Right lobe of liver (tissue), 6 donors: ENCODE data around the gene ADAM20. TPM values are rescaled to one million over a fixed set of nuclear protein-coding genes. Genes with fewer than 3 reads are reported as not detected.
A peak's percentile ranks its signal among the peaks of the same experiment; 100 is the strongest.

Source experiments
- ATAC-seq, 4 donors: fragments of 200-7000 bp; cut with Tn5 transposase; one replicate each; pipeline ENCODE4 v1.9.1; 2020; ENCODE audit warnings: mild to moderate bottlenecking in 4 of 4, moderate library complexity in 4 of 4
- DNase-seq, 3 donors: peaks; one replicate each; pipeline ENCODE4 v3.0.0-alpha.2; 2020
- H3K27ac ChIP-seq, 3 donors: fragments of 200-600 bp; one replicate each; pipeline ENCODE4 v1.8.0; 2022
- H3K27me3 ChIP-seq, 2 donors: fragments of 200-600 bp; one replicate each; pipeline ENCODE4 v1.8.0; 2022
- H3K36me3 ChIP-seq, 4 donors: fragments of 200-600 bp; sonication (generic) in 1 of 4; one replicate each; pipeline versions ENCODE4 v1.5.1 to v1.8.0; 2017 to 2022; ENCODE audit warnings: control low read depth in 1 of 4
- H3K4me1 ChIP-seq, 4 donors: fragments of 200-600 bp; sonication (generic) in 1 of 4; one replicate each; pipeline versions ENCODE4 v1.5.1 to v1.8.0; 2017 to 2022; ENCODE audit warnings: control low read depth in 1 of 4
- H3K4me3 ChIP-seq, 3 donors: fragments of 200-600 bp; one replicate each; pipeline ENCODE4 v1.8.0; 2022
- H3K9me3 ChIP-seq, 4 donors: fragments of 200-600 bp; sonication (generic) in 1 of 4; one replicate each; pipeline versions ENCODE4 v1.5.1 to v1.8.0; 2017 to 2022; ENCODE audit warnings: control low read depth in 1 of 4
- POLR2A ChIP-seq: fragments of 450-650 bp; IDR thresholded peaks from one replicate; pipeline ENCODE4 v1.6.1; 2017; ENCODE audit warnings: antibody characterized with exemption, mild to moderate bottlenecking
- WGBS: methylation state at CpG from one replicate; pipeline ENCODE4 v1.1.6; 2018; ENCODE audit warnings: low coverage, low lambda C conversion rate; ENCODE audit not compliant: insufficient coverage; ENCODE audit errors: missing lambda C conversion rate; 5-methylcytosine and 5-hydroxymethylcytosine counted together
- intact Hi-C, 2 donors: fragments of 100-400 bp; cut with DNase I; formaldehyde crosslinking; loops; one replicate each; pipeline versions ENCODE4 v1.11.2 to v1.14.1; 2022
- long read RNA-seq: library from polyadenylated mRNA; unstranded; transcript quantifications from one replicate; pipeline ENCODE4 v2.0.0, GENCODE V29; 2019
- total RNA-seq, 6 experiments: library from RNA; depleted of rRNA in 2 of 6; stranded (reverse); fragments of >200 nt in 2 of 6; fragmentation: NEBNext Ultra II Directional in 3 of 6; extraction: Animal tissue kit (Norgen Biotek cat#: 25700) in 3 of 6; gene quantifications; one replicate each; pipeline versions ENCODE4 v1.1.0 to v1.2.4, GENCODE V29; 2016 to 2023
- TF ChIP-seq, protein P1 (sequence below), 4 donors: fragments of 200-600 bp in 3 of 4; fragments of 450-650 bp in 1 of 4; IDR thresholded peaks; one replicate each; pipeline versions ENCODE4 v1.5.1 to v1.8.0; 2016 to 2022; ENCODE audit warnings: antibody characterized with exemption in 4 of 4, mild to moderate bottlenecking in 2 of 4
- donor health status: DM: no; HTN: yes; CAD: no.
- donor health status: DM: no; HTN: no; CAD: no.
- donor health status: DM: no; HTN: no; CAD: no.
- donor health status: DM: no; HTN: yes; CAD: no.
- donor health status: DM: no; HTN: yes; CAD: no.

ADAM20 gene
- total RNA-seq: 1 to 10 TPM in 2 of 6 experiments, under 1 TPM in 4; 0.35 to 2.0 (median 0.70) TPM
- long read RNA-seq: 0 reads

DNA sequence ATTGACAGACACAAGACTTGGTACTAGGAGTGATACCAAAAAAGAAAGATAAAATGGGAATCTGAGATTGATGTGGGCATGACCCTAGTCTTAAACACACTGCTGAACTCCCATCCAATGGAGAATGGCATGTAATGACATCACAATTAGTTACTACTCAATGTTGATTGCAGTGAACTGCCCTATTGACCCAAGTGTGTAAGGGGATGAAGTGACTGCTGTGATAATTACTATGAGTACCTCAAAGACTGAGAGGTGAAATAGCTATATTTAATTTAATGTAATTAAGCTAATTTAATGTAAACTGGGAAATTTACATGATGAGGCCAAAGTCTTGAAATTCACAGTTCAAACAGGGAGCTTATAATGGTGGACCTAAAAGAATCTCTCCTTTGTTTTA, at the start of gene ADAM20:
TSS of gene ADAM20 (minus strand) at position 101 of the 400 bp plus-strand sequence. CDS start 10,247 bp downstream, outside the sequence.
- Histone ChIP-seq H3K9me3 (no peaks in the 10 kb centered on the region), H3K27ac (no peak within 1 kb of the TSS), H3K27me3 (no peaks in the 10 kb centered on the region), H3K36me3 (no peaks in the 10 kb centered on the region), H3K4me3 (no peak within 1 kb of the TSS), H3K4me1 (no peaks in the 10 kb centered on the region)
- TF ChIP-seq, protein P1, sequence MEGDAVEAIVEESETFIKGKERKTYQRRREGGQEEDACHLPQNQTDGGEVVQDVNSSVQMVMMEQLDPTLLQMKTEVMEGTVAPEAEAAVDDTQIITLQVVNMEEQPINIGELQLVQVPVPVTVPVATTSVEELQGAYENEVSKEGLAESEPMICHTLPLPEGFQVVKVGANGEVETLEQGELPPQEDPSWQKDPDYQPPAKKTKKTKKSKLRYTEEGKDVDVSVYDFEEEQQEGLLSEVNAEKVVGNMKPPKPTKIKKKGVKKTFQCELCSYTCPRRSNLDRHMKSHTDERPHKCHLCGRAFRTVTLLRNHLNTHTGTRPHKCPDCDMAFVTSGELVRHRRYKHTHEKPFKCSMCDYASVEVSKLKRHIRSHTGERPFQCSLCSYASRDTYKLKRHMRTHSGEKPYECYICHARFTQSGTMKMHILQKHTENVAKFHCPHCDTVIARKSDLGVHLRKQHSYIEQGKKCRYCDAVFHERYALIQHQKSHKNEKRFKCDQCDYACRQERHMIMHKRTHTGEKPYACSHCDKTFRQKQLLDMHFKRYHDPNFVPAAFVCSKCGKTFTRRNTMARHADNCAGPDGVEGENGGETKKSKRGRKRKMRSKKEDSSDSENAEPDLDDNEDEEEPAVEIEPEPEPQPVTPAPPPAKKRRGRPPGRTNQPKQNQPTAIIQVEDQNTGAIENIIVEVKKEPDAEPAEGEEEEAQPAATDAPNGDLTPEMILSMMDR (IDR thresholded peaks at IDR 0.05): no peak
- TF ChIP-seq POLR2A: no peak
- intact Hi-C loops: no loop called here
- DNase-seq (no peak), ATAC-seq (no peak)

DNA sequence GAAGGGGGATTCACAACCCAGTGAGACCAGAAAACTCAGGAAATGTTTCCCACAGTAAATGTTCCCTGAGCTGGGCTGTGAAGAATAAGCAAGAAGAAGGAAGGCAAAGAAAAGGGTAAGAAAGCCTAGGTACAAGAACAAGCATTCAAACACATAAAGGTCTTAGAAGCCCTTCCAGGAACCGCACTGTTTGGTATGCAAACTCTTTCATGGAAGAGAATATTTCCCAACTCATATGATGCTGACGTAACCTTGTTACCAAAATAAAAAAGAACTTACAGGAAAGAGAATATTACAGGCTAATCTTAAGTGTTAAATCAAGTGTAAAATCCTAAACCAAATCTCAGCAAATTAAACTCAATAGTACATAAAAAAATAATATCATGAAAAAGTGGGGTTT, 42.1 kb upstream of the ADAM20 start:
- ATAC-seq (no peak), DNase-seq (no peak)
- Histone ChIP-seq H3K27me3 (no peaks in the 10 kb centered on the region), H3K4me3 (no peak overlapping the region), H3K36me3 (peaks cover 0 to 11% (median 0%) of the 10 kb centered on the region in 4 donors), H3K27ac (no peak overlapping the region), H3K9me3 (no peaks in the 10 kb centered on the region), H3K4me1 (no peaks in the 10 kb centered on the region)
- 80% methylated on average over 2 of the region's 2 CpGs for WGBS
- intact Hi-C loops: no loop called here
- TF ChIP-seq, protein P1 (IDR thresholded peaks at IDR 0.05): no peak
- no peak for TF ChIP-seq POLR2A

DNA sequence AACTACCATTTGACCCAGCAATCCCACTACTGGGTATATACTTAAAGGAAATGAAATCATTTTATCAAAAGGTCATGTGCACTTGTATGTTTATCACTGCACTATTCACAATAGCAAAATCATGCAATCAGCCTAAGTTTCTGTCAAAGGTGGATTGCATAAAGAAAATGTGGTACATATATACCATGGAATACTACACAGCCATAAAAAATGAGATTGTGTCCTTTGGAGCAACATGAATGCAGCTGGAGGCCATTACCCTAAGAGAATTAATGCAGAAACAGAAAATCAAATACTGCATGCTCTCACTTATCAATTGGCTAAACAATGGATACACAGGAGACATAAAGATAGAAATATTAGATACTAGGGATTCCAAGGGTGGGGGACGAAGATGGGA, 38.2 kb upstream of the ADAM20 start:
- H3K4me1 ChIP-seq: no peaks in the 10 kb centered on the region
- ATAC-seq (no peak), DNase-seq (no peak)
- no peaks in the 10 kb centered on the region for H3K27me3 ChIP-seq
- H3K36me3 ChIP-seq: no peaks in the 10 kb centered on the region
- 100% methylated on average over 1 of the region's 1 CpG for WGBS
- H3K27ac ChIP-seq: no peak overlapping the region
- TF ChIP-seq, protein P1 (IDR thresholded peaks at IDR 0.05): no peak
- no peak for TF ChIP-seq POLR2A
- H3K4me3 ChIP-seq: no peak overlapping the region
- H3K9me3 ChIP-seq: no peaks in the 10 kb centered on the region
- intact Hi-C loops: no loop called here

DNA sequence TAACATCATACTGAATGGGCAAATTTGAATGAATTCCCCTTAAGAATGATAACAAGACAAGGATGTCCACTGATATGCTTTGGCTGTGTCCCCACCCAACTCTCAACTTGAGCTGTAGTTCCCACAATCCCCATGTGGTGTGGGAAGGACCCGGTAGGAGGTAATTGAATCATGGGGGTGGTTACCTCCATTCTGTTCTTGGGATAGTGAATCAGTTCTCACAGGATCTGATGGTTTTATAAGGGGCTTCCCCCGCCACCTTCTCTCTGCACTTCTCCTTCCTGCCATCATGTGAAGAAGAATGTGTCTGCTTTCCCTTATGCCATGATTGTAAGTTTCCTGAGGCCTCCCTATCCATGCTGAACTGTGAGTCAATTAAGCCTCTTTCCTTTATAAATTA, 36.3 kb upstream of the ADAM20 start:
- no peaks in the 10 kb centered on the region for H3K4me1 ChIP-seq
- intact Hi-C loops: no loop called here
- H3K27ac ChIP-seq: no peak overlapping the region
- ATAC-seq: no peak
- 100% methylated on average over 1 of the region's 2 CpGs for WGBS
- no peaks in the 10 kb centered on the region for H3K9me3 ChIP-seq
- no peak overlapping the region for H3K4me3 ChIP-seq
- TF ChIP-seq POLR2A: no peak
- TF ChIP-seq, protein P1 (IDR thresholded peaks at IDR 0.05): no peak
- DNase-seq: no peak
- no peaks in the 10 kb centered on the region for H3K36me3 ChIP-seq
- no peaks in the 10 kb centered on the region for H3K27me3 ChIP-seq

GRCh38 chr14:70567791-70568190, 33.0 kb upstream of the ADAM20 start:
- DNase-seq: peak in 1 of 3 donors; percentile 46
- no peaks in the 10 kb centered on the region for H3K4me1 ChIP-seq
- no peaks in the 10 kb centered on the region for H3K9me3 ChIP-seq
- peak; percentile 76 to 88 (median 85) for ATAC-seq
- H3K27me3 ChIP-seq: no peaks in the 10 kb centered on the region
- H3K27ac ChIP-seq: no peak overlapping the region
- 17% methylated on average over 1 of the region's 2 CpGs for WGBS
- no peak for TF ChIP-seq POLR2A
- TF ChIP-seq, protein P1 (IDR thresholded peaks at IDR 0.05): peak; percentile 44 to 62 (median 48)
- intact Hi-C loops: no loop called here
- no peak overlapping the region for H3K4me3 ChIP-seq
- peaks cover 0 to 3% (median 1%) of the 10 kb centered on the region in 4 donors for H3K36me3 ChIP-seq
